RWPE2 (cell line): Measurements from ENCODE around the gene SLC7A6.

Experiments used
- ATAC-seq: fragments of 200-7000 bp; cut with Tn5 transposase; 3 replicates; pipeline ENCODE4 v1.9.1; 2021; ENCODE audit warnings: low read depth
- DNase-seq: peaks from one replicate; pipeline ENCODE4 v3.0.0-alpha.2; 2020; ENCODE audit warnings: low spot score
- H3K27ac ChIP-seq: fragments of 450-650 bp; 2 replicates; pipeline ENCODE4 v1.5.1; 2017; ENCODE audit warnings: mild to moderate bottlenecking; ENCODE audit not compliant: poor library complexity, severe bottlenecking
- H3K27me3 ChIP-seq: fragments of 250-450 bp; sonication (Bioruptor Pico); 2 replicates; pipeline ENCODE4 v1.5.1; 2021; ENCODE audit warnings: mild to moderate bottlenecking, moderate library complexity; ENCODE audit not compliant: insufficient read depth, poor library complexity, severe bottlenecking
- H3K36me3 ChIP-seq: fragments of 250-450 bp; sonication (Bioruptor Pico); 2 replicates; pipeline ENCODE4 v1.5.1; 2020; ENCODE audit warnings: low read depth, mild to moderate bottlenecking, moderate library complexity
- H3K4me1 ChIP-seq: fragments of 250-450 bp; sonication (Bioruptor Pico); 2 replicates; pipeline ENCODE4 v1.5.1; 2021; ENCODE audit warnings: mild to moderate bottlenecking, moderate library complexity; ENCODE audit not compliant: insufficient read depth, poor library complexity, severe bottlenecking
- H3K4me3 ChIP-seq: fragments of 250-450 bp; sonication (Bioruptor Pico); 2 replicates; pipeline ENCODE4 v1.5.1; 2021; ENCODE audit warnings: mild to moderate bottlenecking, moderate library complexity; ENCODE audit not compliant: severe bottlenecking
- H3K9me3 ChIP-seq: fragments of 250-450 bp; sonication (Bioruptor Pico); 2 replicates; pipeline ENCODE4 v1.5.1; 2021; ENCODE audit warnings: mild to moderate bottlenecking, moderate library complexity; ENCODE audit not compliant: severe bottlenecking
- CTCF ChIP-seq: fragments of 450-650 bp; IDR thresholded peaks from one replicate; pipeline ENCODE4 v1.5.1; 2017; ENCODE audit warnings: mild to moderate bottlenecking, moderate library complexity; ENCODE audit not compliant: poor library complexity, severe bottlenecking

Gene SLC7A6

DNA sequence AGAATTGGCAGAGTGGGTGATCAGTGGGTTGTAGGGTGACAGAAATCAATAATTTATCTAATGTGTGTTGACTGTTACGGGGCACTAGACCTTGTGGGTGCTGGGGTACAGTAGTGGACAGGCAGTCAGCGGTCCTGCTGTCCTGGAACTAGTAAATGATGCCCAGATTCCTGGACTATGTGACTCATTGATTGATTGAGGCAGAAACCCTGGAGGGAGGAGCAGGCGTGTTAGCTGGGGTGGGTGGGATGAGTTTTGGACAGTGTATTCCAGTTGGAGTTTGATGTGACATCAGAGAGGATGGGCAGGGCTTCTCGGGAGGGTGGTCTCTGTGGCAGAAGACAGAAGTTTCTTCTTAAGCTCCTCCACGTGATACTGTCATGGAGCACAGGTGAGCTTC, 70.8 kb downstream of the SLC7A6 start:
- TF ChIP-seq CTCF, result no peak

GRCh38 chr16:68338326-68339119, 74.2 kb downstream of the SLC7A6 start:
- Histone ChIP-seq H3K36me3 (peaks cover 77% of the 10 kb centered on the region), H3K27me3 (no peaks in the 10 kb centered on the region), H3K4me3 (no peak overlapping the region), H3K4me1 (peaks cover 11% of the 10 kb centered on the region), H3K9me3 (no peaks in the 10 kb centered on the region), H3K27ac (no peak overlapping the region)
- ATAC-seq, result no peak
- DNase-seq, result no peak
- no peak for TF ChIP-seq CTCF

More for the DNA sequence above, 70.8 kb downstream of the SLC7A6 start:
- Histone ChIP-seq H3K4me1 (peaks cover 11% of the 10 kb centered on the region), H3K4me3 (no peak overlapping the region), H3K27me3 (no peaks in the 10 kb centered on the region), H3K36me3 (peaks cover 56% of the 10 kb centered on the region), H3K27ac (no peak overlapping the region), H3K9me3 (no peaks in the 10 kb centered on the region)
- DNase-seq, result no peak
- ATAC-seq, result no peak

DNA sequence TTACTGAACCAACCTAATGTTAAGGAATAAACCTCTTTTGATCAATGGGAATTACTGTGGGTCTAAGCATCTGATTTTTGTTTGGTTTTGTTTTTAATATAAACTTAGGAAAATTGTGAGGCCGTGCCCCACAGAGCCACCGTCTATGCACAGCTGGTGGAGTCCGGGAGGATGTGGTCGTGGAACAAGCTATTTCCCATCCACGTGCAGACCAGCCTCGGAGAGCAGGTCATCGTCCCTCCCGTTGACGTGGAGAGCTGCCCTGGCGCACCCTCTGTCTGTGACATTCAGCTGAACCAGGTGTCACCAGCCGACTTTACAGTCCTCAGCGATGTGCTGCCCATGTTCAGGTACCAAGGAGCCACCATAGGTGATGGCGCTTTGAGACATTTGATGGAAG, 74.9 kb downstream of the SLC7A6 start:
- TF ChIP-seq CTCF, result no peak

GRCh38 chr16:68342620-68343019, 78.3 kb downstream of the SLC7A6 start:
- Histone ChIP-seq H3K4me3 (no peak overlapping the region), H3K9me3 (no peaks in the 10 kb centered on the region), H3K36me3 (peaks cover 78% of the 10 kb centered on the region), H3K27me3 (no peaks in the 10 kb centered on the region), H3K27ac (no peak overlapping the region), H3K4me1 (no peaks in the 10 kb centered on the region)
- no peak for TF ChIP-seq CTCF
- ATAC-seq (no peak), DNase-seq (no peak)

More for the DNA sequence above, 74.9 kb downstream of the SLC7A6 start:
- ATAC-seq, result no peak
- Histone ChIP-seq H3K27me3 (no peaks in the 10 kb centered on the region), H3K36me3 (peaks cover 78% of the 10 kb centered on the region), H3K4me3 (no peak overlapping the region), H3K9me3 (no peaks in the 10 kb centered on the region), H3K4me1 (peaks cover 4% of the 10 kb centered on the region), H3K27ac (no peak overlapping the region)
- DNase-seq, result no peak

DNA sequence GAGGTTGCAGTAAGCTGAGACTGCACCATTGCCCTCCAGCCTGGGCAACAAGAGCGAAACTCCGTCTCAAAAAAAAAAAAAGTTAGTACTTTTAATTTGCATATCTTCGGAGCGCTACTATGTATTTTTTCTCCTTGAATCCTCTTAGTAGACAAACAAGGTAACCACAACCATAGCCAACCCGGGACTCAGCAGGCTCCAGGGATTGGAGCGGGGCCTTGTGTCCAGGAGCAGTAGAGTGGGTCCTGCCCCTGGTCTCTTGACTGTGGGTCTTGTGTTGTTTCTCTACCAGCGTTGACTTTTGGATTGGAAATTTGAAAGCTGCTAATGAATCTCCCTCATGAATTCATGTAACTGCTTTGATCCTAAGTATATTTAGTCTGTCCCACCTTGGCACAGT, 78.8 kb downstream of the SLC7A6 start:
- Histone ChIP-seq H3K9me3 (no peaks in the 10 kb centered on the region), H3K36me3 (peaks cover 78% of the 10 kb centered on the region), H3K27ac (no peak overlapping the region), H3K27me3 (no peaks in the 10 kb centered on the region), H3K4me1 (no peaks in the 10 kb centered on the region), H3K4me3 (no peak overlapping the region)
- no peak for TF ChIP-seq CTCF
- ATAC-seq (no peak), DNase-seq (no peak)
